COLO829 (cell line): ENCODE measurements around the gene CASP9.

Experiments used
- DNase-seq: peaks from one replicate; pipeline ENCODE4 v3.0.0; 2012; ENCODE audit warnings: low spot score

Gene CASP9

GRCh38 chr1:15445390-15446122, 78.5 kb downstream of the CASP9 start:
- DNase-seq, result no peak

GRCh38 chr1:15444468-15445389, 79.3 kb downstream of the CASP9 start:
- no peak for DNase-seq

- no peak for DNase-seq
Measured at GRCh38 chr1:15443281-15443680, 80.7 kb downstream of the CASP9 start.

DNA sequence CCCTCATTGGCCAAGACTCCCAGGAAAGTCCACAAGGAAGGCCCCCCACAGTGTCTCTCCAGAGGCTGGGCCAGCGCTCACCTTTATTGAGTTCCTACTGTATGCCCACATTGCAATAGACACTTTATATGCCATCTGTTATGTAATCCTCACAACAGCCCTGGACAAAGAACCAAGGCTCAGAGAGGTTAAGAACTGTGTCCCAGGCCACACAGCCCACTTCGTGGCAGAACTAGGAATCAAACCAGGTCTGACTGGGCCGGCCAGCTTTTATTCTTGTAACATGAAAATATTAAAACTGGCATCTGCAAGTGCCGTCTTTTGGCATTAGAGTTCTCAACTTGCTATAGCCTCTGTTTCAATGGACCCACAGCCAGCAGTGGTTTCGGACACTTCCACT, 81.3 kb downstream of the CASP9 start:
- DNase-seq, result no peak

- DNase-seq, result no peak
Measured at GRCh38 chr1:15442119-15442518, 81.9 kb downstream of the CASP9 start.
